Ishikawa (cell line): ENCODE results near the gene BACE2.

ENCODE experiments used
- CREB1 ChIP-seq: IDR thresholded peaks from 2 replicates; pipeline ENCODE4 v1.6.1; 2012; ENCODE audit warnings: low read depth
- NFIC ChIP-seq: IDR thresholded peaks from 2 replicates; pipeline ENCODE4 v1.6.1; 2012
- TAF1 ChIP-seq: IDR thresholded peaks from 2 replicates; pipeline ENCODE4 v1.6.1; 2012; ENCODE audit warnings: low read depth, mild to moderate bottlenecking
- TCF12 ChIP-seq: IDR thresholded peaks from 2 replicates; pipeline ENCODE4 v1.6.1; 2012; ENCODE audit warnings: low read depth
- ZBTB7A ChIP-seq: IDR thresholded peaks from 2 replicates; pipeline ENCODE4 v1.6.1; 2012; ENCODE audit warnings: low read depth

DNA sequence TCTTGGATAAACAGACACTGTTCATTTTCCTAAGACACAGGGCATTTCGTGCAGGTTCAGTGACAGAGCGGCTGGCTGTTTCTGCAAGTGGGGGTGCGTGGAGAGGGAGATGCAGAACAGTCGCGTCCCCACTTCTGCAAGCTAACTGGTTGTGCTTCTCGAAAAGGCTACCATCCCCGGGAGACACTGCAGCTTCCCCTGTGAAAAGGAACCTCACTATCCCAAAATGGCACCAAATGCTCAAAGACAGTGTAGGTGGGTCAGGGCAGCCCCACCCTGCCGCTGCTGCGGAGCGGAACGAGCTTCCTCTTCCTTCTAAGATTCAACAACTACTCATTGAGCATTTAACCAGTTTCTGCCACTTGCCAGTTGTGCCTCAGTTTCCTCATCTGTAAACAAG is 19.2 kb upstream of the BACE2 start:
- no peak for TF ChIP-seq ZBTB7A
- no peak for TF ChIP-seq TAF1
- TF ChIP-seq TCF12: no peak
- no peak for TF ChIP-seq CREB1
- TF ChIP-seq NFIC: no peak
